GM18909 (cell line): ENCODE measurements around the gene GHITM.
"Not testable (repeated sequence)": the region's sequence is repeated elsewhere in the genome, so short reads cannot be mapped to it uniquely, and the experiment has no call there.

Experiments
- ATAC-seq: cut with Tn5 transposase; IDR thresholded peaks from one replicate; pipeline ENCODE4 v1.9.1; 2021; ENCODE audit warnings: mild to moderate bottlenecking; ENCODE audit not compliant: unreplicated experiment, poor library complexity

Gene GHITM

DNA sequence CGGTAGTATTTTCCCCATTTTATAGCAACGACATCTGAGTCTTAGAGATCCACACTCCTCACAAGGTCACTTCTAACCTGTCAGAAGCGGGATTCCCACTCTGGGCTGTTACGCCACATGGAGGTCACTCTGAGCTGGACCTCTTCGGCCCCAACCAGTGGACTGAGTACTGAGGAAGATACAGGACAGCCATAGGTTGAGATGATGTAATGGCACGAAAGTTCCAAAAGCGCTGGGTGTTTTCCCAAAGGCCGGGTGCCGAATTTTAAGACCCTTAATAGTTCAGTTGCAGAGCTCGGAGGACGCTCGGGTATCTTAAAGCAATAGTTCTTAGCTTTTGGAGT lies 699 bp downstream of the GHITM start:
- ATAC-seq: peak; percentile 4

DNA sequence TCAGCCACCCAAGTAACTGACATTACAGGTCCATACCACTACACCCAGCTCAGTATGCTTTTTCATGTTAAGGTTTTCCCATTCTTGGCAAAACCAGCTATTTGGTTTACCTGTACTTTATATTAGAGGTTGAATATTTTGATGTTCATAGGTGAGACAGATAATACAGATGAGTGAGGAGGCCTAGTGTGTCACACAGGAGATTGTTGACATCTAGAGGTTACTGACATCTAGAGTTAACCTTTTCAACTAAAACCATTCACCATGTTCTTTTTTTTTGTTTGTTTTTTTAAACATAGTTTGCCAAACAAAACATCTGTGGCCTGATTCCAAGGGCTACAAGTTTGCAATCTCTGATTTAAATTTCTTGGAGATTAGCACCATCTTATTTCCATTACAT lies 8.0 kb downstream of the GHITM start:
- ATAC-seq: no peak

- peak; percentile 62 for ATAC-seq
Measured at GRCh38 chr10:84148006-84148597, 8.8 kb downstream of the GHITM start.

DNA sequence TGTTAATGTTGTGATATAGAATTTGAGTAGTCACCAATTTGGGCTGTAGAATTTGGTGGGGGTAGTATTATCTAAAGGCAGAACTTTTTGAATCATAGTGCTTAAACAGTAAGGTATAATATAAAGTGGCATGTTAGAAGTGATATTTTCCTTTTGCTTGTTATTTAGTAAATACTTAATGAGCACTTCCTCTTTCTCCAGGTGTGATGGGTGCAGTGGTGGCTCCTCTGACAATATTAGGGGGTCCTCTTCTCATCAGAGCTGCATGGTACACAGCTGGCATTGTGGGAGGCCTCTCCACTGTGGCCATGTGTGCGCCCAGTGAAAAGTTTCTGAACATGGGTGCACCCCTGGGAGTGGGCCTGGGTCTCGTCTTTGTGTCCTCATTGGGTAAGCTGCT lies 10.5 kb downstream of the GHITM start:
- no peak for ATAC-seq

DNA sequence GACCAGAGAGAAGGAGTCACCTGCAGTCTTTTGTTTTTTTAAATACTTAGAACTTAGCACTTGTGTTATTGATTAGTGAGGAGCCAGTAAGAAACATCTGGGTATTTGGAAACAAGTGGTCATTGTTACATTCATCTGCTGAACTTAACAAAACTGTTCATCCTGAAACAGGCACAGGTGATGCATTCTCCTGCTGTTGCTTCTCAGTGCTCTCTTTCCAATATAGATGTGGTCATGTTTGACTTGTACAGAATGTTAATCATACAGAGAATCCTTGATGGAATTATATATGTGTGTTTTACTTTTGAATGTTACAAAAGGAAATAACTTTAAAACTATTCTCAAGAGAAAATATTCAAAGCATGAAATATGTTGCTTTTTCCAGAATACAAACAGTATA lies 13.5 kb downstream of the GHITM start:
- no peak for ATAC-seq

GRCh38 chr10:84155521-84155920 lies 16.2 kb downstream of the GHITM start:
- ATAC-seq: no peak

GRCh38 chr10:84156009-84156408 lies 16.7 kb downstream of the GHITM start:
- ATAC-seq: no peak

DNA sequence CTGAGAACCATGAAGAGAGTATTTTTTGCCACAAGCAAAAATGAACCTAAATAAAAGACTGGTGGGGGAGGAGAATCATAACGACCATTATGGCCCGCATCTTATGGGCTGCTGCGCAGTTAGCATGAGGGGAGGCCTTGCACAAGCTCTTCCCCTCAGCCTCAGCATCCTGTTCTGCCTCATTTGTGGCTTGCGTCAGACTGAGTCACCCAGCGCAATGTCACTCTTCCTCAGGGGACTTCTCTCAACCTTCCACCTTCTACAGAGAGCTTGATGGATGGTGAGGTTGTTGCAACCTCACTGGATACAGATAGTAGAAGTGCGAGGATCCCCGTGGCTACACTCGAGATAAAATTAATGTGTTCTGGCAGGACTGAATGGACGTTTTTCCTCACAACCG lies 17.5 kb downstream of the GHITM start:
- no peak for ATAC-seq

DNA sequence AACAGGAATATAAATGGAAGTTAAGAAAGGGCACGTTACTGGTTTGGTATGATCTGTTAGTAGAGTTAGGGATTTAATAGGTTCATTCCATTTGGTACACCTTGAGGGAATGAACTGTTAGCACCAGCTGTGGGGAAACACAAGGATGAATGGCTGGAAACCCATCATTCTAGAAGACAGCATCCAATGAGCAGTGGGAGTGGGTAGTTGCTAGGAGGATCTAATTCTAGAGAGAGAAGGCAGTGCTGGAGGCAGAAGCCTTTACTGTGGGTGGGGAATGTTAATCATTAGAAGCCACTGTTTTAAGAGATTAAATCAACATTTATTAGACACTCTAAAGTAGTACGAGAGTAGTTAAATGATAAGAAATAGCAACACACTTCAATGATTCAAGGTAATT lies 18.8 kb downstream of the GHITM start:
- ATAC-seq: no peak

DNA sequence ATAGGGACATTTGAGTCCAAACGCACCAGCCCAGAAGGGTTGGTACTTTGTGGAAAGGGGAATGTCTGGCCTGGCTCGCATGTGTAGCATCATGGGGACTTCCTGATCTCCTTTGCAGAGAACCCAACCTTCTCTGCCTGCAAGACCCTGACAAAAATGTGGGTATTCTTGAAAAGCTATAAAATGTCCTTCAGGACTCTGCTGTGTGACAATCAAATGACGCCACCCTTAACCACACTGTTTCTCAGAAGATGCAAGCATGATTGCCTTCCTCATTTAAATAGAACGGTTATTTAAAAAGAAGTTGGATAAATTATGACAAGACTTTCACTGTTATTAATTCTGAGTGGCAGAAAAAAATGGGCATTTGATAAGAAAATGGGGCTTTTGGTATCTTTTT lies 19.2 kb downstream of the GHITM start:
- ATAC-seq: no peak

- ATAC-seq: no peak
Measured at GRCh38 chr10:84159076-84159685, 19.9 kb downstream of the GHITM start.

DNA sequence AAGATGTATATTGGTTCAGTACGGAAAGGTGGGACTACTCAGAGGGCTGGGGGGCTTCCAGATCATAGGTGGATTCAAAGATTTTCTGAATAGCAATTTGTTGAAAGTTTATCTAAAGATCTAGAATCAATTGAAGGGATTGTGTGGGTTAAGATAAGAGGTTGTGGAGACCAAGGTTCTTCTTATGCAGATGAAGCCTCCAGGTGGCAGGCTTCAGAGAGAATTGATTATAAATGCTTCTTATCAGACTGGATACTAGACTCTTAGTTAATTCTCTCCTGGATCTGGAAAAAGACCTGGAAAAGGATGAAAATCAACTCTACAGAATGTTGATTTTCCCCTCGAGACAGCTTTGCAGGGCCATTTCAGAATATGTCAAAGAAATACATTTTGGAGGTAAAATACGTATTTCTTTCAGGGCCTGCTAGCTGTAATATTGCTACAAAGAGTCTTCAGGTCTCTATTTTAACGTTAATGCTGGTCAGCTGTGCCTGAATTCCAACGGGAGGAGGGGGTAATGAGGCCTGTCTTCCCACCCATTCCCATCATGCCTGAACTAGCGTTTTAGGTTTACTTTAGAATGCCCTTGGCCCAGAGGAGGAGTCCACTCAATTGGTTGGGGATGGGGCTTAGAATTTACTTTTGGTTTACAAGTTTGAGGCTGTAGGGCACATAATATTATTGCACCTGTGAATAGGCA lies 21.5 kb downstream of the GHITM start:
- no peak for ATAC-seq

GRCh38 chr10:84163996-84164395 lies 24.7 kb downstream of the GHITM start:
- ATAC-seq: no peak

DNA sequence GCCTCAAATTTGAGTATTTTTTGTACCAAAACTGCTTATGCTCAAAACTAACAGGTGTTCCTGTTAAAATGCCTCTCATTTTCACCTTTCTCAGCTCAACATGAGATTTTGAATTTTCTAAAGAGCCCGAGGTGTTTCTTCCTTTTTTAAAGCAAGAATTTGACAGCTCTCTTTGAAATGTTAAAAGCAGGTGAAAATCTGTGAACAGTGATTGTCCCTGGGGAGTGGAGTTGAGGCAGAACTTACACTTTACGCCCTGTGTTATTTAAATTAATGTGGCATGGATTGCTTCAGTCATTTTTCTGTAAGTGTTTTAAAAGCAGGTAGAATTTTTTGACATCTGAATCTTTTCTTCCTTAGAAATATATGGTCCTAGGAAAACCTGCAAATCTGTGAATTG lies 25.1 kb downstream of the GHITM start:
- ATAC-seq: no peak

DNA sequence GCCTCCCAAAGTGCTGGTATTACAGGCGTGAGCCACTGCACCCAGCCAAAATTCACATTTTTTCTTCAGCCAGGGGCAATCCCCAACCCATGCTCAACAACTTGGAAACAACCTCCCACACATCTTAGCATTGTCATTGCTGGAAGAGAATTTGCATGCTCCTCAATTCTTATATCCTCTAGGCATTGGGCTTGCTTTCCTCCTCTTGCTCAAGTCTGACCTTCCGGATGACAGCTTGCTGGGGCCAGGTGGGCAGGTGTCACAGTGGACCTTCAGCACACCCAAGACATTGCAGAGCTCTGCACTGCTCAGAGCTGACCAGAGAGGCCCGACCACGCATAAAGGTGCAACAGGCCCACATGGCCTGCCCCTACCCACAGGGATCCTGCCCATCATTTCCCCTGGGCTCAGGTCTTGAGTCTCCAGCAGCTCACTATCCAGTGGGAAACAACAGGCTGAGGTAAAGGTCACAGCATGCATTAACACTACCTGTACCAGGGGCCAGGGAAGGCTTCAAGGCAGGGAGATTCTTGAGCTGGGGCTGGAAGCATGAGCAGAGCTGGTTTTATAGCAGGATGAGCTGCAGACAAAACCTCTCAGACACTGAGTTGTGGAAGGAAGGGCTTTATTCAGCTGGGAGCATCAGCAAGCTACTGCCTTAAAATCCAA lies 27.4 kb downstream of the GHITM start:
- peak; percentile 61 for ATAC-seq

GRCh38 chr10:84167289-84167653 lies 28.0 kb downstream of the GHITM start:
- ATAC-seq: peak; percentile 27

DNA sequence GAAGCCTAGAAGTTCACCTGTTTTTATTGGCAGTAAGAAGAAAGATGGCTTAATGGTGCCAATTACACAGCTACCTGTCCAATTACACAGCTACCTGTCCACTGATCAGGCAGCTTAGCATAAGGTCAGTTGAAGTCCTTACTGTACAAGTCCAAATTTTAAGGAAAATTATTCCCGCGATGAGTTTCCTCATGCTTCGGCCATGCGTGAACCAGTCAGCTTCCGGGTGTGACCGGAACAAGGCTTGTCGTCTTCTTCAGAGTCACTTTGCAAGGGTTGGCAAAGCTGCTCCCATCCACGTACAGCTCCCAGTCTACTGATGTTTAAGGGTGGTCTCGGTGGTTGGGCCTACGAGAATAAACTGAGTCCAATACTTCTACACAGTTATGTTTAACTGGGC lies 29.1 kb downstream of the GHITM start:
- not testable (repeated sequence) for ATAC-seq

DNA sequence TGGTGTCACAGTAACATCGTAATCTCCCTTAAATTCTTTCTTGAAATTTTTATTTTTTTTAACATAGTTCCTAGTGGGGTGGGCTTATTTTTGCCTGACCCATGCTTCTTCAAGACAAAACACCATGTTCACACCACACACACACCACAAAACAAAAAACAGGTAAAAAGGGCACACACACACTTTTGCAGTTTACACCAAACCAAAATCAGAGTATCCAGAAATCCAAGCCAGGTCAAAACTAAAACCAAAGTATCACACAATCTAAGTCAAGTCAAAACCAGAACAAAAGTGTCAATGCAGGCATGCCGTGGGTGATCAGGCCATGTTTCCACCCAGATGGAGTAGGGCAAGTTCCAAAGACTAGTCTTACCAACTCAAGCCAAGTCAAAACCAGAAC lies 31.9 kb downstream of the GHITM start:
- ATAC-seq: not testable (repeated sequence)

- ATAC-seq: peak; percentile 32
Measured at GRCh38 chr10:84171700-84172466, 32.6 kb downstream of the GHITM start.

- peak; percentile 65 for ATAC-seq
Measured at GRCh38 chr10:84172467-84173356, 33.4 kb downstream of the GHITM start.
